HG02852 (cell line): ENCODE measurements around the gene DUSP22.
"Not testable (repeated sequence)": the region's sequence is repeated elsewhere in the genome, so short reads cannot be mapped to it uniquely, and the experiment has no call there.

Source experiments
- ATAC-seq: cut with Tn5 transposase; IDR thresholded peaks from one replicate; pipeline ENCODE4 v1.9.1; 2021; ENCODE audit warnings: mild to moderate bottlenecking, moderate library complexity; ENCODE audit not compliant: unreplicated experiment

Gene DUSP22, protein sequence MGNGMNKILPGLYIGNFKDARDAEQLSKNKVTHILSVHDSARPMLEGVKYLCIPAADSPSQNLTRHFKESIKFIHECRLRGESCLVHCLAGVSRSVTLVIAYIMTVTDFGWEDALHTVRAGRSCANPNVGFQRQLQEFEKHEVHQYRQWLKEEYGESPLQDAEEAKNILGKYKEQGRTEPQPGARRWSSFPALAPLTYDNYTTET

DNA sequence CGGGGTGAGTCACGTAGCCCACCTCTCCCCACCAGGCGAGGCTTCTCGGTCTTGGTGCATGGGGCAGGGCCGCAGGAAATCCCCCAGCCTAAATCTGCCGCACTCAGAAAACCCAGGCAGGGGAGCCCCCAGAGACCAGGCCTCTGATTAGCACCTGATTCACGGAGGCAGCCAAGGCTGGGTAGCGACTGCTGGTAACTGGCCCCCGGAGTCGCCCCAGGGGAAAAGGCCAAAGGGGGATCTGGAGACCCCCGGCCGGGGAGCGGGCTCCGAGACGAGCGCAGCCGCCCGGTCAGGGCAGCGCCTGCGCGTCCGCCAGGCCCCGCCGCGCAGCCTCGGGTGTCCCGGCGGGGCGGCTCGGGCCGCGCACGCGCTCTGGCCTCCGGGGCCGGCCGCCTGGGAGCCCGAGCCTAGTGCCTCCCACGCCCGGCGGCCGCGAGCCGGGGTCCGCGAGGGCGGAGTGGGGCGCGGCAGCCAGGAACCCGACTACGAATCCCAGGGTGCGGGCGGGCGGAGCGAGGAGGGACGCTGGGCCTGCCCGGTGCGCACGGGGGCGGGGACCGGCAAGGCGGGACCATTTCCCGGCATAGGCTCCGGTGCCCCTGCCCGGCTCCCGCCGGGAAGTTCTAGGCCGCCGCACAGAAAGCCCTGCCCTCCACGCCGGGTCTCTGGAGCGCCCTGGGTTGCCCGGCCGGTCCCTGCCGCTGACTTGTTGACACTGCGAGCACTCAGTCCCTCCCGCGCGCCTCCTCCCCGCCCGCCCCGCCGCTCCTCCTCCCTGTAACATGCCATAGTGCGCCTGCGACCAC, at the start of gene DUSP22:
Gene DUSP22 (plus strand): TSS at position 791 of the 809 bp plus-strand sequence. CDS start 53 bp downstream, outside the sequence.
- peak; percentile 45 for ATAC-seq

DNA sequence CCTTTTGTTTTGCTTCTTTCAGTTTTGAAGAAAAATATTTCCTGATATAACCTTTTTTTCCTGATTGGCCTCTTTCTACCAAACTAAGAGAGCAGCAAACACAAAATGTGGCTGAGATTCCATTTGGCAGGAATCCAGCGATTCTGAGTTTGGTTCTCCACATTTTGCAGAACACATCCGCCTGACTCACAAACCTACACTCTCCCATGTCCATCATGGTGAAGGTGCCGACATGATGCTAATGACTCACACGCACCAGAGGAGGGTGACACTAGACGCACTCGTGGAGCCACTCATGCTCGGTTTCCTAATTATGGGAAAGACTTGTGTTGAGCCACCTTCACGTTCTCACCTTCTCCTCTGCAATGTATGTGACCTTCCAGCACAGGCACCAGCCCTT, 45.9 kb upstream of the DUSP22 start:
- no peak for ATAC-seq

DNA sequence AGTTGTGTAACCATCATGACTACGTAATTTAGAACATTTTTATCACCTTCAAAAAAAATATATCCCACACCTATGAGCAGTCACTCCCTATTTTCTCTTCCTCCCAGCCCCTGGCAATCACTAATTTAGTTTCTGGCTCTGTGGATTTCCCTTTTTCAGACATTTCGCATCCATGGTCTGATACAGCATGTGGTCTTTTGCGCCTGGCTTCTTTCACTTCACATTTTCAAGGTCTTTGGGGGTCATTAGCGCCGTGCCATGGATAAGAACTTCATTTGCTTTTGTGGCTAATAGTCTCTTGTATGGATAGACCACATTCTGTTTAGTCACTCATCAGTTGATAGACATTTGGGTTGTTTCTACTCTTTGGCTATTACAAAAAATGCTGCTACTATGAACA, 44.9 kb upstream of the DUSP22 start:
- ATAC-seq, result no peak

DNA sequence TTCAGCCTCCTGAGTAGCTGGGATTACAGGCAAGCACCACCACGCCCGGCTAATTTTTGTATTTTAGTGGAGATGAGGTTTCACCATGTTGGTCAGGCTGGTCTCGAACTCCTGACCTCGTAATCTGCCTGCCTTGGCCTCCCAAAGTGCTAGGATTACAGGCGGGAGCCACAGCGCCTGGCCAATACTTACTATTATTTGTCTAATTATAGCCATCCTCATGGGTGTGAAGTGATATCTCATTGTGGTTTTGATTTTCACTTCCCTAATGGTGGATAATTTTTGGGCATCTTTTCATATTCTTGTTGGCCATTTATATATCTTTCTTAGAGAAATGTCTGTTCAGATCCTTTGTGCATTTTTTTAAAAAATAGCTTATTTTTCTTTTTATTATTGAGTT, 44.2 kb upstream of the DUSP22 start:
- not testable (repeated sequence) for ATAC-seq

DNA sequence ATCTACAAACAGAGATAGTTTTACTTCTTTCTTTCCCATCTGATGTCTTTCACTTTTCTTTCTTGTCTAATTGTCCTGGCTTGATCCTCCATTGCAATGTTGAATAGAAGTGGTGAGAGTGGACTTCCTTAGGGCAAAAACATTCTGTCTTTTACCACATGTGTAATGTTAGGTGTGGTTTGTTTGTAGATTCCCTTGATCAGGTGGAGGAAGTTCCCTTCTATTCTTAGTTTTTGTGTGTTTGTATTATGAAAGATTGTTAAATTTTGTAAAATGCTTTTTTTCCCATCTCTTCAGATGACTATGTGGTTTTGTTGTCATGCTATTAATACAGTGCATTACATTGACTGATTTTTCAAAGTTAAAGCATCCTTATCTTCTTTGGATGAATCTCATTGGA, 41.6 kb upstream of the DUSP22 start:
- no peak for ATAC-seq

DNA sequence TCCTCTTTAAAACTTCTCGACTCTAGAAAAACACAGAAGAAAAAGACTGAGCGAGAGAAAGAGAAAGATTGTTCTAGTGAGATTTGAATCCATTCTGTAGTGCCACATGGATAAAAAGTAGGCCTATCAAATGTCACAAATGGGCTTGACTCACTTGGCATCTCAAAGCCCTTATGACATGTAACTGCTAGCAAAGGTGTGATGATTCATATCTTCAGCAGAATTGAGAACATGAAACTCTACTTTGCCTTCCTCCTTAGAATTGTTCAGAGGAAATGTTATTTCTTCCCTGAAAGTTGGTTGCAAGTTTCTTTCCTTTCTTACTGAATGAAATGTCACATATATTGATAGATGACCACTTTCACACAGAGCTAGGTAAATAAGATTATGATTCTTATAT, 40.4 kb upstream of the DUSP22 start:
- ATAC-seq, result no peak

DNA sequence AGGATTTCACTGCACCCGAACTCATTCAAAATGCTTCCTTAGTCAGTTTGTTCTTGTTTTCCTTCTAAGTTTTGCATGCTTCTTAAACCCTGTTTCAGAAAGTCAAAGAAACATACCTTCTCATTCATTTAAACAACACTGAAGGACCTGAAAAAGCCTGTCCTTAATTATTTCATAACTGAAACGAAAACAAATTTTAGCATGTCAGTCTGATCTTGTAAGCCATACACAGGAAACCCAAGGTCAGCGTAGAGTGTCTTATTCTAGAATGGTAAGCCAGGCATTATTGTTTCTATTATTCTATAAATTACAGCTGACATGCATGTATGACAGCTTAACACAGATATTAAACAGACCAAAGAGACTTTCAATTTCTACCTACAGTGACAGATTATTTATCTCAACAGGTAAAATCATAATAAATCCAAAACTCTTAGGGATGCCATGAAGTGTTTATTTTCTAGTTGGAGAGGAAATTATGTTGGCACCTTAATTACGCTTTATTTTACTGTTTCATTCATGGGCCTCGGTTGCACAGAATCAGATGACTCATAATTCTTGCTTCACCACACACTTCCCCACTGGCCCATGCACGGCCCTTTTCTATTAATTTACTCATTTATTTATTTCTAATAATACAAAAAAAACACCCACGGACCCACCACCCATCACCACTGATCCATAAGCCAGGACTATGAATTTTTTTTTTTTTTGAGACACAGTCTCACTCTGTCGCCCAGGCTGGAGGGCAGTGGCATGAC, 39.3 kb upstream of the DUSP22 start:
- ATAC-seq, result no peak

DNA sequence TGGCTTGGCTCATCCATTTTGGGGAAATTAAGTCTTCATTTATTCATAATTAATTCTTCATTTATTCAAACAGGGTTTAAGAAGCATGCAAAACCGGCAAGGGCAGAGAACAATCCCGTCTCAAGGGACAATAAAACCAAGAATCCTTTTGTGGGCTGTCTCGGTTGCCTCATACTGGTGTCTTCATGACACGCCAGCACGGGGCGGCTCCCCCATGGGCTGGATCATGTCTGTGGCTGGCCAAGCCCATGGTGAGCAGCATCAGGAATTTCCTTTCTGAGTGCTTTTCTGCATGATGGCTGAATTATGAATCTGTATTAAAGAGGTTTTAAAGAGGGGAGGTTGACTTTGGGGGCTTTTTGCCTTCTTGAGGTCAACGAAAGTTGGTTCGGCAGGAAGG, 38.3 kb upstream of the DUSP22 start:
- ATAC-seq, result no peak

DNA sequence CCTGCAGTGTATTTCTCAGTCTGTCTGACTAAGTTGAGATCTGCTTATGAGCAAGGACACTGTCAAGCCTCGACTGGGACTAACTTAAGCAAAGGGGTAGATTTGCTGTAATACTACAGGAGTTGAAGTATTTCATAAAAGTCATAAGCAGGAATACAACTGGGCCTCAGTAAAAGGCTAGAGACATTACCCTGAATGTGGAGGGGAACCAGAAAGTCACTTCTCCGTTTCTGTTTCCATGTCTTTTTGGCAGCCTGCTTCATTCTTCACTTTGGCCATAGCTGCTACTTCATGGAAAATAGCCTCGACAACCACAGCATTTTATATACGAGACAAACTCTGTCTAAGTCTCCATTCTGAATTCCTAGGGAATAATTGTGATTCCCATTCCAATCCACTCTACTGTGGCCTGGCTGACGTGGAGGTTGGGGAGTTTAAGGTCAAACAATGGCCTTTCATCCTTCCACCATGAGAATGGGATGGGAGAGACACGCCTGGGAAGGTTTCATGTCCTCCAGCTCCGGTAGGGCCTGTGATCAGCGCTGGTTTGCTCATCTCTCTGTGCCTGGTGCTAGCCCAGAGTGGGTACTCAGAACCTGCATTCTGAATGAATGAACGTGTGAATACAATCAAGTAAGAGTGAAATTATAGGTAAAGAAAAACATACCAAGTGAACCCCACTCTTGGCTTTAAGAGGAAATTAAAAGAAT, 37.1 kb upstream of the DUSP22 start:
- no peak for ATAC-seq

DNA sequence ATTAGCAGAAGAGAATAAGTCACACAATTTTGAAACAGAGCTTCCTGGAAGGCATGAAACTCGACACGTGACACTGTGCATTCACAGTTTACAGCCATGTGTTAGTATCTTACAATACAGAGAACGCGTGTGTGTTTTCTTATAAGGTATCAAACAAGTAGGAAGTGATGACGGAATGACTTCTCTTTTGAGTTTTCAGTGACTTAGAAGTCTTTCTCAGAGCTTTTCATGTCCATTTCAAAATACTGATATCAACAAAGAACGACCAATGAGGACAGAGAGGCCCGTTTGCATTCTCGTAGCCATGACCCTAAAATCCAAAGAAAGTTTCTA, 36.6 kb upstream of the DUSP22 start:
- no peak for ATAC-seq

DNA sequence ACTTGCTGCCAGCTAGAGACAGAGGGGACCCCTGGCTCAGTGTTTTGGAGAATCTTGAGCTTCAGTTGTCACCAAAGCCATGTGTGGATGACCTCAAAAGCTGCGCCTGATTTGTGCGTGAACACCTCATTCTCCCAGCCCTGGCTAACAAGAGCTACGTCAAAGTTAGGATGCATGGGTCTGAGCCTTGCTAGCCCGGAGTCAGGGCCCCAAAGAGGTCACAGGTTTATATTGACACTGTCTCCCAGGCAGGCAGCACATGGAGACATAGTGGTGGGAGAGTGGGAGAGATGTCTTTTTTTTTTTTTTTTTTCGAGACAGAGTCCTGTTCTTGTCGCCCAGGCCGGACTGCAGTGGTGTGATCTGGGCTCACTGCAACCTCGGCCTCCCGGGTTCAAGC, 36.1 kb upstream of the DUSP22 start:
- no peak for ATAC-seq

DNA sequence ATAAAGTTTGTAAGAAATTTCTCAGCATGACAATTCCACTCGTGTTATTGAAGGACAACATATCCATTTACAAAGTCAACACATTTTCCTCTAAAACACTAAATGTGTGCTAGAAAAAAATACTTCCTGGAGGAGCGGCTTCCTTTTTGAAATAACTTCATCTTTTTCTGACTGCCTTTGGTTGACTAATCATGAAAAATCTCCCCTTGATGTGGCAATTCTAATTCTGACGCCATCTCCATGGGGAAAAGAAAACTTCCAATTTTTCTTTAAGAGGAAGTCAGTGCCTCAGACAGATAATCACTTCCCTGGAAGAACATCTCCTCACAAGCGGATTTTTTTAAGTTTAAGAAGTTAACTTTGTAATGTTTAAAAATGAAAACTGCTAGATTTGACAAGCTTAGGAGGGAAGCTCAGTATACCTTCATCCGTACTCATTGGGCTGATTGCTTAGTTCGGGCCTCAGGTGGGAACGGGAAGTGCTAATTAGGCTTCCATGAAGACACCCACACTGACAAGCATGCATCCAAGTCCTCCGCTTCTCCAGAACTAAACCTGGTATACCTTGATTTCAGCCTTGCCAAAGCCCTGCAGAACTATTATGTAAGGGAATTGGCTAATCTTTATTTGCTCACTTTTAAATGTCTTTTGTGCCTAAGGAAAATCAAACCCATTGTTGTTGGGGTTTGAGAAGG, 35.1 kb upstream of the DUSP22 start:
- ATAC-seq, result no peak

DNA sequence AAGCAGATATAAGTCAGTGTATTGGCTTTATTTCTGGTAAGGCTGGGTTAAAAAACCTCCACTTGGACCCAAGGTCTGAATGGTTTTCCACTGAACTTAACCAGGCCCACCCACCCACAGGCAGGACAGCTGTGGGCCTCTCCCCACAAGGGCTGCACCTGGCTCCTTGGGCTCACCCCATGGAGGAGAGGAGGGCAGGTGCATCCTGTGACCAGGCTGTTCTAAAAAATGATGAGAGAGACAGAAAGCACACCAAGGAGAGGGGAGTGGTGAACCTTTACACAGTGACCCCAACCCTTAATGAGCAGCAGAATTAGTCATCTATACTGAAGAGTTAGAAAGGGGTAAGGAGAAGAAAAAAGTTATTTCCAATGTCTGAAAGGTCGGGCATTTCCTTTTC, 34.5 kb upstream of the DUSP22 start:
- no peak for ATAC-seq

DNA sequence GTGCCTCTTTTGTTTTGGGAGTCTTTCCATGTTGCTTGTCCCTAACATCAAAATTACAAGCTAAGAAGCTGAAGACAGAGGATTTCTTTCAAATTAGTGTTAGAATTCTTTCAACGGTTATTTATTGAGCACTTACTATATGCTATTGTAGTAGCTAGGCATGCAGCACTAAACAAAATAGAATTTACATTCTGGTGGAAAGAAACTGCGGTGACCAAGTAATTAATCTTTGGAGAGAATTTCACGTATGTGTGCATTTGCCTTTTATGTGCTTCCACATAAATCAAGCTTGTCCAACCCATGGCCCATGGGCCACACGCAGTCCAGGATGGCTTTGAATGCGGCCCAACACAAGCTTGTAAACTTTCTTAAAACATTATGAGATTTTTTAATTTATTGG, 33.0 kb upstream of the DUSP22 start:
- no peak for ATAC-seq

DNA sequence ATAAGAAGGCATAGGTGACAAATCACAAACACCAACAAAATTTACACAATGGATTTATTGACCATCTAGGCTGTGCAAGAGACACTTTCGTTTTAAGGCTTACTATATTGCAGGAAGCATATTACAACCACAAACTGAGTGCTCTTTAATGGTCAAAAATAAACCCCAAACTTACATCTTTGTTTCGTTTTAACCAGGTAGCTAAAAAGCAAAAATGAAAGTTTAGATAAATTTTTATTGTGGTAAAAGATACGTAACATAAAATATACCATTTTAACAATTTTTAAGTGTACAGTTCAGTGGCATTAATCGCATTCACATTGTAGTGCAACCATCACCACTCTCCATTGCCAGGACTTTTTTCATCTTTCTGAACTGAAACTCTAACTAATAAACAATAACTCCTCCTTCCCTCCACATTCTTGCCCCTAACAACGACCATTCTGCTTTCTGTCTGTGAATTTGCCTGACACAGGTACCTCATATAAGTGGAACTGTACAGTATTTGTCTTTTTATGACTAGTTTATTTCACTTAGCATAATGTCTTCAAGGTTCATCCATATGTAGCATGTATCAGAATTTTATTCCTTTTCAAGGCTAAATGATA, 32.3 kb upstream of the DUSP22 start:
- ATAC-seq, result peak; percentile 89

DNA sequence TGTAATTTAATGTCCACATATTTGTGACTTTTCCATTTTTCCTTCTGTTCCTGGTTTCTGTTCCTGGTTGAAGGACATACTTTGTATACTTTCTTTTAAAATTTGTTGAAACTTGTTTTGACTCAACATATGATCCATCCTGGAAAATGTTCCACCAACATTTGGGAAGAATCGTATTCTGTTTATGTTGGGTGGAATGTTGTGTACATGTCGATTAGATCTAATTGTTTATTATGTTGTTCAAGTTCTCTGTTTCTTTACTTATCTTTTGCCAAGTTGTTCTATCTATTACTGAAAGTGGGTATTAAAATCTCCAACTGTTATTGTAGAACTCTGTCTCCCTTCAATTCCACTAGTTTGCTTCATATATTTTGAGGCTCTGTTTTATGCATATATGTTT, 27.7 kb upstream of the DUSP22 start:
- no peak for ATAC-seq

DNA sequence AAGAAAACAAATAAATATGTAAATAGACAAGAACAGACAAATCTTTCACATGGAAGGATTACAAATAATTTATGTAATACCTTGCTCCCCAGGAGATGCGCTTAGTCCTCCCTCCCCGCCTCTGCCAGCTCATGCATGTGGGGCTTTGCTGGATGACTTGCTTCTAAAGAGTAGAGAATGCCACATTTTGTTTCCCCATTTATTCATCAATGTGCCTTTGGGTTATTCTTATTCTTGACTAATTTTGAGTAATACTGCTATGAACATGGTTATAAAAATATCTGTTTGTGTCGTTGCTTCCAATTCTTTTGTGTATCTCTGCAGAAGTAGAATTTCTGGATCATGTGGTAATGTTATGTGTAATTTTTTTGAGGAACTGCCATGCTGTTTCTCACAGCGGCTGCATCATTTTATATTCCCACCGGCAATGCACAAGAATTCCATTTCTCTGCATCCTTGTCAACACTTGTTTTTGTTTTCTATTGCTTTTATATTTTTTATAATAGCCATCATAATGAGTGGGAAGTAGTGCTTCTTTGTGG, 23.8 kb upstream of the DUSP22 start:
- no peak for ATAC-seq

DNA sequence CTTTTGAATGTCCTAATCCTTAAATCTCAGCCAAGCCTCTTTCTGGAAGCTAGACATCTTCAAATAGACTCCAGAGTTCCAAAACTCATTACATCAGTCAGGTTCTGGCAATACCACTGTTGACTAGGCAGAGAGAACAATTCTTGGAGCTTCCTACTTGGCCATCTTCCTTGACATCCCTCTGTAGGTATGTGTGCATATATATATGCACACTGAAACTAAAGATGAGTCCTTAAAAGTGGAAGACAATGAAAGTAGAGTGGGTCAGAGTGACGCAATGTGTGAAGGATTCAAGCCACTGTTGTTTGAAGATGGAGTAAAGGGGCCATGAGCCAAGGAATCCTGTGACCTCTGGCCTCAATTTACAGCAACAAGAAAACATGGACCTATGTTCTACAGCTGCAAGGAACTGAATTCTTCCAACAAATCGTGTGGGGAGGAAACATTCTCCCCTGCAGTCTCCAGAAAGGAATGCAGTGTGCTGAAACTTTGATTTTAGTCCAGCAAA, 18.7 kb upstream of the DUSP22 start:
- no peak for ATAC-seq

DNA sequence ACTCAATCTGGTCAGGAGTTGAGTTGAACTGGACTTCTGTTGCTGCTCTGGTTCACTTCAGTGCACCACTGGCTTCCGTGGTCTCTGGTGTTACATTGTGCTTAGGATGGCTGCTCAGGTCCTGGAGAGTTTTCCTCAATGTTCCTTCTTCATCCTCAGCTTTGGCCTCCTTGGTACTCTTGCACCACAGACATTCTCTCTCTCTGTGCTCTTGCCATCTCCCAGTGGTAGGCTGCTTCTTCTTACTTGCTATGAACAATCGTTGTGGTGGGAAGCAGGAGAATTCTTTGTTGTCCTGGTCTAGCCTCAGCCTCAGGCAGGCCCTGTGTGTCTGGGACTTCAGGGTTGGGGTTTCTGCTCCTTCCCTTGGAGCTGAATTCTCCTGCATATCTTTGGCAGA, 14.5 kb upstream of the DUSP22 start:
- no peak for ATAC-seq

DNA sequence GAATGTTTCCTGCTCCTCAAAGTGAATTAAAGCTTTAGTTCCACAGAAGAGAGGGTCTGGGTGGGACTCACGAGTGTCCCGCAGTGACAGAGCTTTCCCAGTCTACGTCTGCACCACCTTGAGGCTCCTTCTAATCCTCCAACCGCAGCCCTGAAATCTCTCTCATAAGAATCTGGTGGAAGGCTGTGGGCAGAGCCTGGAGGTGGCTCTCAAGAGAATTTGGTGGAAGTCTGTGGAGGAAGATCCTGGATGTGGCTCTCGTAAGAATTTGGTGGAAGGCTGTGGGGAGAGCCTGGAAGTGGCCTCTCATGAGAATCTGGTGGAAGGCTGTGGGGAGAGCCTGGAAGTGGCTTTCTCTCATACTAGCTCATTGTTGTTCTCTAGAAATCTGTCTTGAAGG, 13.8 kb upstream of the DUSP22 start:
- no peak for ATAC-seq
